HG03064 (cell line): Measurements from ENCODE around the gene KATNBL1.
"Not testable (repeated sequence)": the region's sequence is repeated elsewhere in the genome, so short reads cannot be mapped to it uniquely, and the experiment has no call there.

ENCODE experiments used
- ATAC-seq: cut with Tn5 transposase; IDR thresholded peaks from one replicate; pipeline ENCODE4 v1.9.1; 2021; ENCODE audit warnings: low read depth; ENCODE audit not compliant: unreplicated experiment

The KATNBL1 gene

GRCh38 chr15:34120420-34120819, 89.5 kb downstream of the KATNBL1 start:
- not testable (repeated sequence) for ATAC-seq

GRCh38 chr15:34119291-34119690, 90.6 kb downstream of the KATNBL1 start:
- ATAC-seq = no peak

GRCh38 chr15:34116620-34117019, 93.3 kb downstream of the KATNBL1 start:
- no peak for ATAC-seq

- no peak for ATAC-seq
Observed at GRCh38 chr15:34114739-34115138, 95.2 kb downstream of the KATNBL1 start.

GRCh38 chr15:34114215-34114614, 95.7 kb downstream of the KATNBL1 start:
- ATAC-seq = no peak

GRCh38 chr15:34111488-34111887, 98.4 kb downstream of the KATNBL1 start:
- no peak for ATAC-seq

- no peak for ATAC-seq
Observed at GRCh38 chr15:34109797-34110663, 99.9 kb downstream of the KATNBL1 start.

- ATAC-seq = no peak
Observed at GRCh38 chr15:34107315-34107714, 102.6 kb downstream of the KATNBL1 start.

GRCh38 chr15:34106423-34106822, 103.5 kb downstream of the KATNBL1 start:
- no peak for ATAC-seq

GRCh38 chr15:34102175-34102925, 107.5 kb downstream of the KATNBL1 start:
- ATAC-seq = peak; percentile 7

- peak; percentile 96 for ATAC-seq
Observed at GRCh38 chr15:34101366-34102174, 108.3 kb downstream of the KATNBL1 start, which contains the start of the genes EMC7 and PGBD4. TSS of gene EMC7 (minus strand) at chr15:34101862. CDS start at chr15:34101839, 23 bp downstream. TSS of gene PGBD4 (plus strand) at chr15:34102083. CDS start at chr15:34102532, 449 bp downstream.

GRCh38 chr15:34099914-34100313, 110.0 kb downstream of the KATNBL1 start:
- ATAC-seq = no peak
